IMR-90 (cell line): ENCODE results near the gene SEC22A. TPM values are rescaled to one million over a fixed set of nuclear protein-coding genes. Genes with fewer than 3 reads are reported as not detected.

Experiments
- ATAC-seq: fragments of 200-7000 bp; cut with Tn5 transposase; 2 replicates; pipeline ENCODE4 v1.9.1; 2020; ENCODE audit warnings: low read depth, mild to moderate bottlenecking, moderate library complexity
- BruUV-seq: library from RNA; stranded (reverse); fragments of 400-500 nt; replicated peaks from 2 replicates; lab custom pipeline; 2021; lab: Mats Ljungman, UMichigan
- CTCF ChIA-PET: fragments of 300-600 bp; formaldehyde crosslinking; extraction: SDS; loops from one replicate; lab custom pipeline; 2021; ENCODE audit warnings: antibody characterized with exemption; lab: Yijun Ruan, JAX
- POLR2A ChIA-PET: fragments of 300-600 bp; sonication (Branson Sonifier 250); formaldehyde crosslinking; loops from one replicate; lab custom pipeline; 2022; ENCODE audit warnings: antibody characterized with exemption; ENCODE audit not compliant: unreplicated experiment; lab: Charles Lee
- DNase-seq: peaks from one replicate; pipeline ENCODE4 v3.0.0; 2013
- H2AFZ ChIP-seq: replicated peaks from 2 replicates; pipeline ENCODE3; 2013; ENCODE audit warnings: low read length, mild to moderate bottlenecking; ENCODE audit not compliant: poor library complexity
- H2AK5ac ChIP-seq: 2 replicates; pipeline ENCODE4 v1.6.1; 2013; ENCODE audit warnings: low read depth, low read length, inconsistent platforms
- H2AK9ac ChIP-seq: replicated peaks from 2 replicates; pipeline ENCODE3; 2013; ENCODE audit warnings: mild to moderate bottlenecking, low read depth, low read length, moderate library complexity; ENCODE audit not compliant: poor library complexity
- H2BK120ac ChIP-seq: 2 replicates; pipeline ENCODE4 v1.6.1; 2013; ENCODE audit warnings: low read depth, low read length, inconsistent platforms
- H2BK15ac ChIP-seq: 3 replicates; pipeline ENCODE4 v1.6.1; 2013; ENCODE audit warnings: low read depth, low read length, inconsistent platforms
- H2BK20ac ChIP-seq: 2 replicates; pipeline ENCODE4 v1.6.1; 2013; ENCODE audit warnings: low read depth, mild to moderate bottlenecking, inconsistent platforms, low read length, moderate library complexity
- H2BK5ac ChIP-seq: 2 replicates; pipeline ENCODE4 v1.6.1; 2013; ENCODE audit warnings: mild to moderate bottlenecking, low read depth, low read length, inconsistent platforms; ENCODE audit not compliant: poor library complexity, severe bottlenecking
- H3K14ac ChIP-seq: replicated peaks from 2 replicates; pipeline ENCODE4 v1.6.1; 2013; ENCODE audit warnings: low read depth, low read length, inconsistent platforms
- H3K18ac ChIP-seq: 2 replicates; pipeline ENCODE4 v1.6.1; 2013; ENCODE audit warnings: low read depth, low read length, control low read depth
- H3K23ac ChIP-seq: 2 replicates; pipeline ENCODE4 v1.6.1; 2013; ENCODE audit warnings: low read depth, low read length, inconsistent platforms
- H3K27ac ChIP-seq: 2 replicates; pipeline ENCODE4 v1.5.1; 2013; ENCODE audit warnings: mild to moderate bottlenecking, control low read depth, low read length; ENCODE audit not compliant: insufficient read depth
- H3K27me3 ChIP-seq: 2 replicates; pipeline ENCODE4 v1.6.1; 2013; ENCODE audit warnings: low read length; ENCODE audit not compliant: control insufficient read depth, insufficient read depth
- H3K36me3 ChIP-seq: 2 replicates; pipeline ENCODE4 v1.6.1; 2013; ENCODE audit warnings: low read length, mixed read lengths; ENCODE audit not compliant: control insufficient read depth, insufficient read depth
- H3K4ac ChIP-seq: 2 replicates; pipeline ENCODE4 v1.6.1; 2013; ENCODE audit warnings: low read depth, low read length, inconsistent platforms
- H3K4me1 ChIP-seq: 2 replicates; pipeline ENCODE4 v1.6.1; 2013; ENCODE audit warnings: low read length, mixed read lengths; ENCODE audit not compliant: control insufficient read depth, insufficient read depth
- H3K4me2 ChIP-seq: 2 replicates; pipeline ENCODE4 v1.6.1; 2013; ENCODE audit warnings: low read depth, mild to moderate bottlenecking, control low read depth, low read length, moderate library complexity
- H3K4me3 ChIP-seq: 2 replicates; pipeline ENCODE4 v1.5.1; 2013; ENCODE audit warnings: low read depth, mild to moderate bottlenecking, control low read depth, low read length, moderate library complexity; ENCODE audit not compliant: insufficient read depth
- H3K56ac ChIP-seq: 2 replicates; pipeline ENCODE4 v1.6.1; 2013; ENCODE audit warnings: low read length, inconsistent platforms; ENCODE audit not compliant: insufficient read depth; ENCODE audit errors: extremely low read depth
- H3K79me1 ChIP-seq, 2 experiments: 2 replicates each; pipeline ENCODE4 v1.6.1; 2013; ENCODE audit warnings: low read length in 2 of 2, inconsistent platforms in 1 of 2, low read depth in 1 of 2
- H3K9ac ChIP-seq: 2 replicates; pipeline ENCODE4 v1.6.1; 2013; ENCODE audit warnings: low read depth, low read length, control low read depth
- H3K9me1 ChIP-seq: 2 replicates; pipeline ENCODE4 v1.6.1; 2013; ENCODE audit warnings: low read length, inconsistent platforms; ENCODE audit not compliant: insufficient read depth
- H3K9me3 ChIP-seq: 2 replicates; pipeline ENCODE4 v1.6.1; 2013; ENCODE audit warnings: low read length; ENCODE audit not compliant: control insufficient read depth, insufficient read depth
- H4K20me1 ChIP-seq: 2 replicates; pipeline ENCODE4 v1.6.1; 2013; ENCODE audit warnings: low read length, inconsistent platforms; ENCODE audit not compliant: insufficient read depth
- H4K5ac ChIP-seq: 2 replicates; pipeline ENCODE4 v1.6.1; 2013; ENCODE audit warnings: mild to moderate bottlenecking, low read depth, low read length, control low read depth
- H4K8ac ChIP-seq, 2 experiments: 2 replicates each; pipeline ENCODE4 v1.6.1; 2013; ENCODE audit warnings: low read depth in 2 of 2, low read length in 2 of 2, control low read depth in 1 of 2, inconsistent platforms in 1 of 2
- H4K91ac ChIP-seq: 2 replicates; pipeline ENCODE4 v1.6.1; 2013; ENCODE audit warnings: low read depth, low read length, inconsistent platforms; ENCODE audit not compliant: insufficient read depth
- BHLHE40 ChIP-seq: fragments of 150-350 bp; IDR thresholded peaks from 2 replicates; pipeline ENCODE4 v1.6.1; 2016; ENCODE audit warnings: mild to moderate bottlenecking, low read depth, low read length
- FOS ChIP-seq: fragments of 150-350 bp; IDR thresholded peaks from 2 replicates; pipeline ENCODE4 v1.6.1; 2016; ENCODE audit warnings: low read depth, low read length
- WGBS, 2 experiments: methylation state at CpG; one replicate each; pipeline versions ENCODE4 v1.1.5 to v1.1.7; 2013; ENCODE audit warnings: missing lambda C conversion rate in 2 of 2; ENCODE audit not compliant: insufficient read length in 1 of 2; ENCODE audit errors: extremely low coverage in 2 of 2; 5-methylcytosine and 5-hydroxymethylcytosine counted together
- dilution Hi-C: fragments of 300-500 bp; cut with HindIII; formaldehyde crosslinking; loops from one replicate; pipeline ENCODE4 v1.14.3; 2018; ENCODE audit warnings: low sequenced_read_pairs; ENCODE audit not compliant: unreplicated experiment
- in situ Hi-C: fragments of 300-500 bp; cut with MboI; formaldehyde crosslinking; loops from 3 replicates; pipeline ENCODE4 v1.14.3; 2019; ENCODE audit warnings: low sequenced_read_pairs, inconsistent platforms, mixed read lengths
- intact Hi-C: fragments of 100-400 bp; cut with micrococcal nuclease; formaldehyde crosslinking; loops from 2 replicates; pipeline ENCODE4 v1.10.0; 2022
- polyA plus RNA-seq, 3 experiments: library from polyadenylated mRNA; depleted of rRNA; stranded (reverse); fragments of >200 nt; gene quantifications; 2 replicates each; pipeline ENCODE4 v1.2.3, GENCODE V29; 2012; ENCODE audit warnings: low replicate concordance in 1 of 3
- total RNA-seq: library from RNA; depleted of rRNA; stranded (reverse); fragments of >200 nt; gene quantifications from 2 replicates; pipeline ENCODE4 v1.2.3, GENCODE V29; 2012

SEC22A gene
- total and polyA plus RNA-seq, 2 of the 4 experiments (the other 2 are of a cell fraction): 17.5 to 36.0 TPM

- Histone ChIP-seq H4K5ac (no peak overlapping the region), H2AK9ac (no peak overlapping the region), H3K23ac (no peak overlapping the region), H3K14ac (no peak overlapping the region), H3K79me1 (no peaks in the 10 kb centered on the region; a peak in 1 of 4 replicates), H2BK120ac (no peak overlapping the region), H3K9me3 (no peaks in the 10 kb centered on the region), H3K4me1 (no peaks in the 10 kb centered on the region), H3K56ac (no peak overlapping the region), H3K27me3 (no peaks in the 10 kb centered on the region), H3K36me3 (no peaks in the 10 kb centered on the region), H4K8ac (no peak overlapping the region), H4K20me1 (no peaks in the 10 kb centered on the region), H4K91ac (no peak overlapping the region), H3K27ac (no peak overlapping the region), H3K9me1 (peaks cover 8% of the 10 kb centered on the region; the same call in 1 of the 2 replicates), H3K18ac (no peak overlapping the region), H3K9ac (no peak overlapping the region), H3K4ac (no peak overlapping the region), H3K4me3 (no peak overlapping the region), H2AK5ac (no peak overlapping the region), H2BK20ac (no peak overlapping the region), H3K4me2 (no peak overlapping the region), H2BK5ac (no peak overlapping the region), H2BK15ac (no peak overlapping the region), H2AFZ (no peak overlapping the region)
- WGBS, 2 experiments: 100% methylated on average over 1 of the region's 5 CpGs; no CpG with 5 or more reads in 1 of the 2 experiments
- TF ChIP-seq BHLHE40 (no peak), FOS (no peak)
- ATAC-seq (no peak), DNase-seq (no peak)
- intact Hi-C loops: no loop called here
- in situ Hi-C loops: no loop called here
- dilution Hi-C loops: no loop called here
- POLR2A ChIA-PET: no interaction called here
- CTCF ChIA-PET: no interaction called here
- no TSS peak for BruUV-seq
These were observed 76.7 kb downstream of the SEC22A start for GRCh38 chr3:123278446-123278845.
